Astrocyte (in vitro differentiated cells and primary cell): ENCODE data around the gene ASCC2. TPM values are rescaled to one million over a fixed set of nuclear protein-coding genes. Genes with fewer than 3 reads are reported as not detected.
A peak's percentile ranks its signal among the peaks of the same experiment; 100 is the strongest.

Source experiments
- DNase-seq: peaks from one replicate; pipeline ENCODE4 v3.0.0-alpha.2; 2010; ENCODE audit warnings: low read depth
- FAIRE-seq: peaks from 2 replicates; lab custom pipeline; 2011; peaks lifted over from hg19 to GRCh38; lab: Jason Lieb, UNC
- H2AFZ ChIP-seq: 2 replicates; pipeline ENCODE4 v1.6.0; 2012; ENCODE audit warnings: low read depth, low read length, inconsistent platforms
- H3K27ac ChIP-seq: 2 replicates; pipeline ENCODE4 v1.5.1; 2011; ENCODE audit warnings: low read depth, low read length, inconsistent platforms
- H3K27me3 ChIP-seq: 2 replicates; pipeline ENCODE4 v1.6.0; 2011; ENCODE audit warnings: low read length, inconsistent platforms; ENCODE audit not compliant: insufficient read depth
- H3K36me3 ChIP-seq: 2 replicates; pipeline ENCODE4 v1.5.1; 2011; ENCODE audit warnings: low read length, inconsistent platforms; ENCODE audit not compliant: insufficient read depth
- H3K4me1 ChIP-seq: 2 replicates; pipeline ENCODE4 v1.5.1; 2011; ENCODE audit warnings: low read length, inconsistent platforms; ENCODE audit not compliant: insufficient read depth
- H3K4me2 ChIP-seq: 2 replicates; pipeline ENCODE4 v1.6.0; 2012; ENCODE audit warnings: low read length, inconsistent platforms
- H3K4me3 ChIP-seq: 2 replicates; pipeline ENCODE4 v1.5.1; 2011; ENCODE audit warnings: low read depth, mild to moderate bottlenecking, low read length, inconsistent platforms; ENCODE audit not compliant: insufficient read depth
- H3K79me2 ChIP-seq: 2 replicates; pipeline ENCODE4 v1.6.0; 2012; ENCODE audit warnings: mild to moderate bottlenecking, low read length, inconsistent platforms; ENCODE audit not compliant: insufficient read depth
- H3K9ac ChIP-seq: 2 replicates; pipeline ENCODE4 v1.6.0; 2012; ENCODE audit warnings: mild to moderate bottlenecking, low read length, inconsistent platforms
- H3K9me3 ChIP-seq: 2 replicates; pipeline ENCODE4 v1.5.1; 2012; ENCODE audit warnings: low read depth, mild to moderate bottlenecking, low read length, inconsistent platforms; ENCODE audit not compliant: insufficient read depth
- H4K20me1 ChIP-seq: 2 replicates; pipeline ENCODE4 v1.6.0; 2012; ENCODE audit warnings: low read length, inconsistent platforms; ENCODE audit not compliant: insufficient read depth
- H3K27ac Mint-ChIP-seq: one replicate; pipeline ENCODE4 v1.8.0; 2021; ENCODE audit warnings: mild to moderate bottlenecking, mixed read lengths; ENCODE audit not compliant: unreplicated experiment
- H3K27me3 Mint-ChIP-seq: one replicate; pipeline ENCODE4 v1.8.0; 2021; ENCODE audit warnings: low read depth, mixed read lengths; ENCODE audit not compliant: unreplicated experiment
- H3K36me3 Mint-ChIP-seq: one replicate; pipeline ENCODE4 v1.8.0; 2021; ENCODE audit warnings: low read depth, mixed read lengths; ENCODE audit not compliant: unreplicated experiment
- H3K4me1 Mint-ChIP-seq: one replicate; pipeline ENCODE4 v1.8.0; 2021; ENCODE audit warnings: low read depth, mixed read lengths; ENCODE audit not compliant: unreplicated experiment
- H3K4me3 Mint-ChIP-seq: one replicate; pipeline ENCODE4 v1.8.0; 2021; ENCODE audit warnings: mild to moderate bottlenecking, moderate library complexity, mixed read lengths; ENCODE audit not compliant: unreplicated experiment
- H3K9me3 Mint-ChIP-seq: one replicate; pipeline ENCODE4 v1.8.0; 2021; ENCODE audit warnings: mild to moderate bottlenecking, mixed read lengths; ENCODE audit not compliant: unreplicated experiment
- CTCF ChIP-seq: IDR thresholded peaks from 2 replicates; pipeline ENCODE4 v1.5.1; 2011; ENCODE audit warnings: low read depth, mild to moderate bottlenecking, inconsistent platforms, low read length, moderate library complexity; ENCODE audit not compliant: insufficient read depth
- EZH2 ChIP-seq: IDR thresholded peaks from 2 replicates; pipeline ENCODE4 v1.6.1; 2012; ENCODE audit warnings: mild to moderate bottlenecking, low read length, inconsistent platforms; ENCODE audit not compliant: insufficient read depth
- total RNA-seq: library from RNA; stranded (reverse); gene quantifications from 2 replicates; pipeline ENCODE4 v1.2.1, GENCODE V29; 2021

Gene ASCC2
- total RNA-seq, 1 donor from 2014 or later = 71.2 TPM

- Mint-ChIP-seq H3K27ac (peak overlapping the region; percentile 99), H3K4me3 (peak overlapping the region; percentile 99), H3K9me3 (no peaks in the 10 kb centered on the region), H3K4me1 (peaks cover 11% of the 10 kb centered on the region), H3K36me3 (peaks cover 3% of the 10 kb centered on the region), H3K27me3 (no peaks in the 10 kb centered on the region)
- Histone ChIP-seq H3K4me3 (peak overlapping the region; percentile 97), H3K79me2 (peaks cover 35% of the 10 kb centered on the region), H3K4me2 (peak overlapping the region; percentile 95), H3K9me3 (no peaks in the 10 kb centered on the region), H3K27ac (peak overlapping the region; percentile 96), H4K20me1 (peaks cover 18% of the 10 kb centered on the region), H2AFZ (peak overlapping the region; percentile 100), H3K27me3 (no peaks in the 10 kb centered on the region), H3K36me3 (peaks cover 17% of the 10 kb centered on the region), H3K9ac (peak overlapping the region; percentile 97), H3K4me1 (peaks cover 17% of the 10 kb centered on the region)
- FAIRE-seq (no peak), DNase-seq (no peak)
- TF ChIP-seq CTCF = no peak
- no peak for TF ChIP-seq EZH2
Measured at GRCh38 chr22:29765905-29766631, 72.0 kb downstream of the ASCC2 start.

GRCh38 chr22:29762263-29762662 lies 75.8 kb downstream of the ASCC2 start:
- H3K4me2 ChIP-seq = no peak overlapping the region
- H3K9ac ChIP-seq = no peak overlapping the region
- no peak overlapping the region for H2AFZ ChIP-seq
- no peak overlapping the region for H3K4me3 ChIP-seq
- DNase-seq (no peak), FAIRE-seq (no peak)
- no peaks in the 10 kb centered on the region for H3K36me3 ChIP-seq
- no peaks in the 10 kb centered on the region for H3K27me3 ChIP-seq
- H3K27ac ChIP-seq = no peak overlapping the region
- H3K36me3 Mint-ChIP-seq = peaks cover 1% of the 10 kb centered on the region
- H4K20me1 ChIP-seq = peaks cover 2% of the 10 kb centered on the region
- H3K4me1 ChIP-seq = peaks cover 7% of the 10 kb centered on the region
- TF ChIP-seq EZH2 (no peak), CTCF (no peak)
- H3K4me3 Mint-ChIP-seq = no peak overlapping the region
- H3K9me3 Mint-ChIP-seq = no peaks in the 10 kb centered on the region
- H3K4me1 Mint-ChIP-seq = peaks cover 4% of the 10 kb centered on the region
- no peak overlapping the region for H3K27ac Mint-ChIP-seq
- no peaks in the 10 kb centered on the region for H3K9me3 ChIP-seq
- peaks cover 8% of the 10 kb centered on the region for H3K79me2 ChIP-seq
- no peaks in the 10 kb centered on the region for H3K27me3 Mint-ChIP-seq

- no peak overlapping the region for H3K9ac ChIP-seq
- no peaks in the 10 kb centered on the region for H3K79me2 ChIP-seq
- H3K27ac ChIP-seq = no peak overlapping the region
- Mint-ChIP-seq H3K4me3 (no peak overlapping the region), H3K36me3 (peaks cover 1% of the 10 kb centered on the region), H3K9me3 (no peaks in the 10 kb centered on the region), H3K27me3 (no peaks in the 10 kb centered on the region), H3K27ac (no peak overlapping the region), H3K4me1 (peaks cover 2% of the 10 kb centered on the region)
- FAIRE-seq = no peak
- peaks cover 11% of the 10 kb centered on the region for H4K20me1 ChIP-seq
- H3K9me3 ChIP-seq = no peaks in the 10 kb centered on the region
- no peaks in the 10 kb centered on the region for H3K36me3 ChIP-seq
- H2AFZ ChIP-seq = no peak overlapping the region
- no peaks in the 10 kb centered on the region for H3K4me1 ChIP-seq
- H3K4me3 ChIP-seq = no peak overlapping the region
- H3K4me2 ChIP-seq = no peak overlapping the region
- no peak for DNase-seq
- no peaks in the 10 kb centered on the region for H3K27me3 ChIP-seq
- TF ChIP-seq CTCF (no peak), EZH2 (no peak)
Measured at GRCh38 chr22:29758959-29759358, 79.1 kb downstream of the ASCC2 start.
